Right lobe of liver (tissue), 6 donors: ENCODE data around the gene ADGRF5. TPM values are rescaled to one million over a fixed set of nuclear protein-coding genes. Genes with fewer than 3 reads are reported as not detected.

Source experiments
- ATAC-seq, 4 donors: fragments of 200-7000 bp; cut with Tn5 transposase; one replicate each; pipeline ENCODE4 v1.9.1; 2020; ENCODE audit warnings: mild to moderate bottlenecking in 4 of 4, moderate library complexity in 4 of 4
- DNase-seq, 3 donors: peaks; one replicate each; pipeline ENCODE4 v3.0.0-alpha.2; 2020
- H3K27ac ChIP-seq, 3 donors: fragments of 200-600 bp; one replicate each; pipeline ENCODE4 v1.8.0; 2022
- H3K27me3 ChIP-seq, 2 donors: fragments of 200-600 bp; one replicate each; pipeline ENCODE4 v1.8.0; 2022
- H3K36me3 ChIP-seq, 4 donors: fragments of 200-600 bp; sonication (generic) in 1 of 4; one replicate each; pipeline versions ENCODE4 v1.5.1 to v1.8.0; 2017 to 2022; ENCODE audit warnings: control low read depth in 1 of 4
- H3K4me1 ChIP-seq, 4 donors: fragments of 200-600 bp; sonication (generic) in 1 of 4; one replicate each; pipeline versions ENCODE4 v1.5.1 to v1.8.0; 2017 to 2022; ENCODE audit warnings: control low read depth in 1 of 4
- H3K4me3 ChIP-seq, 3 donors: fragments of 200-600 bp; one replicate each; pipeline ENCODE4 v1.8.0; 2022
- H3K9me3 ChIP-seq, 4 donors: fragments of 200-600 bp; sonication (generic) in 1 of 4; one replicate each; pipeline versions ENCODE4 v1.5.1 to v1.8.0; 2017 to 2022; ENCODE audit warnings: control low read depth in 1 of 4
- CTCF ChIP-seq, 4 donors: fragments of 200-600 bp in 3 of 4; fragments of 450-650 bp in 1 of 4; IDR thresholded peaks; one replicate each; pipeline versions ENCODE4 v1.5.1 to v1.8.0; 2016 to 2022; ENCODE audit warnings: antibody characterized with exemption in 4 of 4, mild to moderate bottlenecking in 2 of 4
- POLR2A ChIP-seq: fragments of 450-650 bp; IDR thresholded peaks from one replicate; pipeline ENCODE4 v1.6.1; 2017; ENCODE audit warnings: antibody characterized with exemption, mild to moderate bottlenecking
- WGBS: methylation state at CpG from one replicate; pipeline ENCODE4 v1.1.6; 2018; ENCODE audit warnings: low coverage, low lambda C conversion rate; ENCODE audit not compliant: insufficient coverage; ENCODE audit errors: missing lambda C conversion rate; 5-methylcytosine and 5-hydroxymethylcytosine counted together
- intact Hi-C, 2 donors: fragments of 100-400 bp; cut with DNase I; formaldehyde crosslinking; loops; one replicate each; pipeline versions ENCODE4 v1.11.2 to v1.14.1; 2022
- total RNA-seq, 6 experiments: library from RNA; depleted of rRNA in 2 of 6; stranded (reverse); fragments of >200 nt in 2 of 6; fragmentation: NEBNext Ultra II Directional in 3 of 6; extraction: Animal tissue kit (Norgen Biotek cat#: 25700) in 3 of 6; gene quantifications; one replicate each; pipeline versions ENCODE4 v1.1.0 to v1.2.4, GENCODE V29; 2016 to 2023
- donor health status: DM: no; HTN: yes; CAD: no.
- donor health status: DM: no; HTN: no; CAD: no.
- donor health status: DM: no; HTN: no; CAD: no.
- donor health status: DM: no; HTN: yes; CAD: no.
- donor health status: DM: no; HTN: yes; CAD: no.

ADGRF5 gene
- total RNA-seq, 6 experiments from 2014 or later: 6.5 to 14.6 (median 10.7) TPM

DNA sequence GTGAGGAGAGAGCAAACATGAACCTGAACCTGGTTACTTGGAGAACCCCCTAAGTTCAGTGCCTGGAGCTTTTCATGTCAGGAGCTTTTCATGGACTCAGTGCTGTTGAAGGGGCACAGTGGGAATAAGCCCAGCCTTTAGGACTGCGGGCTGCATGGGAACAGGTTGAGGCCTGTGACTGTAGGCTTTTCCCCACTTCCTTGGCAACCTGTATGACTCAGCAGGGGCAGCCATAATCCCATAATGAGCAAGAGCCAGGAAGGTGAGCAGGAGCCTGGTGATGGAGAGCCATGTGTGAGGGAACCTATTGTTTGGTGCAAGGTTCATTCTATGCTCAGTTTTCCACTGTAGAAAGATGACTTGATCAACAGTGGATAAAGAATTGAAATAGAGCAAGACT is 105.1 kb downstream of the ADGRF5 start:
- intact Hi-C loops: no loop called here
- no peak for DNase-seq
- TF ChIP-seq CTCF (IDR thresholded peaks at IDR 0.05) (no peak), POLR2A (no peak)
- Histone ChIP-seq H3K9me3 (no peaks in the 10 kb centered on the region), H3K4me1 (peaks cover 0 to 8% (median 3%) of the 10 kb centered on the region in 4 donors), H3K4me3 (no peak overlapping the region), H3K27me3 (no peaks in the 10 kb centered on the region), H3K27ac (no peak overlapping the region), H3K36me3 (no peaks in the 10 kb centered on the region)
- 100% methylated on average over 1 of the region's 1 CpG for WGBS
- ATAC-seq: no peak

DNA sequence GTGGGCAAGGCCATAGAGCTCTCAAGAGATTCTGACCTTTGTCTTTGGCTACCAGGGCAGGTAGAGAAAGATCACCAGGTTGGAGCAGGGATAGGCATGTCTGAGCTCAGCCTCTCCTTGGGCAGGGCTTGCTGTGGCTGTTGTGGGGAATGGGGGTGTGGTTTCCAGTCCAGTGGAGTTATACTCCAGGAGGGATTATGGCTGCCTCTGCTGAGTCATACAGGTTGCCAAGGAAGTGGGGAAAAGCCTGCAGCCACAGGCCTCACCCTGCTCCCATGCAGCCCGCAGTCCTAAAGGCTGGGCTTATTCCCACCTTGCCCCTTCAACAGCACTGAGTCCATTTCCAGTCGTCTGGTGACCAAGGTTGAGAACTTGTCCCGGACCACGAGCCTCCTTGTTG is 106.6 kb downstream of the ADGRF5 start:
- Histone ChIP-seq H3K4me3 (no peak overlapping the region), H3K9me3 (no peaks in the 10 kb centered on the region), H3K36me3 (no peaks in the 10 kb centered on the region), H3K27me3 (no peaks in the 10 kb centered on the region), H3K27ac (no peak overlapping the region), H3K4me1 (no peaks in the 10 kb centered on the region)
- TF ChIP-seq CTCF (IDR thresholded peaks at IDR 0.05) (no peak), POLR2A (no peak)
- intact Hi-C loops: no loop called here
- ATAC-seq: no peak
- WGBS: 30% methylated on average over 3 of the region's 4 CpGs
- no peak for DNase-seq

DNA sequence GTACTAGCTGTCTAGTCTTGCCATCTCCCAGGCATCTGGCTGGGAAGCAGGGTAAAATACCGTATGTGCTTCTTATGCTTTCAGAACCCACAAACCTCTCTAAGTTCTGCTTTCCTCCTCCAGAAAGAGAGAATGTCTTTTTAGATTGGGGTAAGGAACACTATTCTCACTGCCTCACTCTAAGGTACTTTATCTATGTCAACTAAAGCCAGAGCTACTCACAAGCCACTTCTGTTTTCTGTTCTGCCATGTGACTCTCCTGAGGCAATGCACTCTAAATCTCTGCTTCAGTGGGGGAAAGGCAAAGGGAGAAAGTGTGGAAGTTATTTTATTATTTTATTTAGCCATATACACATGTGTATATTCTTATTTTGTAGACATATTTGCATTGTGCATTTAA is 112.9 kb downstream of the ADGRF5 start:
- WGBS: 57% methylated on average over 1 of the region's 1 CpG
- DNase-seq (no peak), ATAC-seq (peak in 1 of 4 donors; percentile 48)
- Histone ChIP-seq H3K27ac (no peak overlapping the region), H3K4me3 (no peak overlapping the region), H3K9me3 (no peaks in the 10 kb centered on the region), H3K4me1 (no peaks in the 10 kb centered on the region), H3K36me3 (no peaks in the 10 kb centered on the region), H3K27me3 (no peaks in the 10 kb centered on the region)
- TF ChIP-seq CTCF (IDR thresholded peaks at IDR 0.05): no peak
- TF ChIP-seq POLR2A: no peak
- intact Hi-C loops: no loop called here

Other genes starting within 250 kb of the ADGRF5 start
- 1 to 10 TPM in 2 of 6 experiments, under 1 TPM in 4; 0.13 to 1.4 (median 0.72) TPM for gene TDRD6, start 234.1 kb downstream of the ADGRF5 start, total RNA-seq
- gene PLA2G7, start 186.6 kb downstream of the ADGRF5 start, total RNA-seq: 1 to 10 TPM in 5 of 6 experiments, under 1 TPM in 1; 0.92 to 7.4 (median 1.6) TPM
- gene ANKRD66, start 175.0 kb downstream of the ADGRF5 start, total RNA-seq: not detected
- under 1 TPM in 2 of 6 experiments, not detected in 4; 0.07 to 0.18 TPM for gene MEP1A, start 128.5 kb downstream of the ADGRF5 start, total RNA-seq
- gene ADGRF1, start 120.4 kb upstream of the ADGRF5 start, total RNA-seq: not detected